Heart left ventricle (tissue), 13 donors: ENCODE data around the gene LRPAP1.

Experiments
- CTCF ChIP-seq, 12 donors: fragments of 200-600 bp; sonication (generic) in 4 of 12; IDR thresholded peaks; one replicate each; pipeline versions ENCODE4 v1.5.0 to v1.8.0; 2018 to 2022; ENCODE audit warnings: antibody characterized with exemption in 12 of 12, mild to moderate bottlenecking in 5 of 12
- POLR2A ChIP-seq, 2 donors: fragments of 450-650 bp; IDR thresholded peaks; one replicate each; pipeline ENCODE4 v1.6.1; 2017; ENCODE audit warnings: antibody characterized with exemption in 2 of 2, mild to moderate bottlenecking in 2 of 2, moderate library complexity in 2 of 2
- donor health status: ischemic (EF 13 %, LVEDD 7.1; RV severe dilation, severe dysfunction).
- donor health status: DM: no; HTN: yes; CAD: no.
- donor health status: DM: no; HTN: no; CAD: no.
- donor health status: ischemic (EF 25% LVEDD 6.9; RV normal size, moderate dysfunction).
- donor health status: ischemic (EF 25% LVEDD 5.7; RV mildly dilated, moderate dysfunction).
- donor health status: ischemic (EF 35%, LVEDD 5.7; RV mildly dilated, moderate dysfunction).
- donor health status: nonischemic (EF 11% LVEDD 7.7; RV severe dilation, severe dysfunction).
- donor health status: DM: yes; HTN: yes; CAD: no.
- donor health status: PGD.
- donor health status: ischemic (EF 29% LVEDD 5.4; RV normal size, mild dysfunction).
- donor health status: nonischemic (EF 23%, LVEDD 6.1; RV moderate dilation, normal function).

- TF ChIP-seq POLR2A (IDR thresholded peaks at IDR 0.05) (no peak), CTCF (IDR thresholded peaks at IDR 0.05) (no peak)
Observed at GRCh38 chr4:3495204-3495975, 36.8 kb downstream of the LRPAP1 start.
